ENCODE data around the gene FKBP5.
"Not testable (repeated sequence)": the region's sequence is repeated elsewhere in the genome, so short reads cannot be mapped to it uniquely, and the experiment has no call there.

The FKBP5 gene

DNA sequence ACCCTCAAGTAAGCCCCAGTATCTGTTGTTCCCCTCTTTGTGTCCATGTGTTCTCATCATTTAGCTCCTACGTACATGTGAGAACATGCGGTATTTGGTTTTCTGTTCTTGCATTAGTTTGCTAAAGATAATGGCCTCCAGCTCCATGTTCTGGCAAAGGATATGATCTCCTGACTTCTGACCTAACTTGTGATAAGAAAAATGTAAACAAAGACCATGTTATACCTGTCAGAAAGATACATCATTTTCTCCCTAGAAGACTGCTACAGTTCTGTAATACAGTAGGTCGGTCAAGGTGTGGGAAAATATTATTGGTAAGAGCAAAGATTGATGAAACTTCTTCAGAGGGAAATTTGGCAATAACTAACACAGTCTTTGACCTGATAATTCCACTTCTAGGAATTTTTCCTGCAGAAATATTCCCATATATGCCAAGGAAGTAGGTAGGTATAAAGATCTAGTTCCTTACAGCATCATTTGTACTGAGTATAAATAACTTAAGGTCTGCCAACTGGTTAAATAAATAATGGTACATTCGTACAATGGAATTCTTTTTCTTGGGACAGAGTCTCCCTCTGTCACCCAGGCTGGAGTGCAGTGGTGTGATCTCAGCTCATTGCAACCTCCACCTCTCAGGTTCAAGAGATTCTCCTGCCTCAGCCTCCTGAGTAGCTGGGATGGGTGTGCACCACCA is 19.1 kb upstream of the FKBP5 start:
- in situ Hi-C loops (cut with HindIII; ENCODE audit: low pct_ligation_motif_present, low pct_unique_long_range_greater_than_20kb, low sequenced_read_pairs), result no loop called here
- no peak for DNase-seq

DNA sequence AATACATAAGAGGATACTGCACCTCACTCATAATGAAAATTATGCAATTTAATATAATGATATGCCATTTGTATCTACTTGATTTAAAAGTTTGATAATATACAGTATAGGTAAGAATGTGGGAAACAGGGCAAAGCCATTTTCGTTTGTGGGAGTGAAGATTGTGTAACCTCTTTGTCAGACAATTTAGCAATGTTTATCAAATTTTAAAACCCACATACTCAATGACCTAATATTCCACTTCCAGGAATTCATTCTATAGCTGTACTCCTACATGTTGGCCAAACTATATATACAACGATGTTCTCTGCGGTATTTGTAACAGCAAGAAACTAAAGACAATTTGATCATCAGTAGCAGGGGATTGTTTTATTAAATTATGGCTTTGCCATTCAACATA is 17.8 kb upstream of the FKBP5 start:
- in situ Hi-C loops (cut with HindIII; ENCODE audit: low pct_ligation_motif_present, low pct_unique_long_range_greater_than_20kb, low sequenced_read_pairs), result no loop called here
- DNase-seq, result no peak

DNA sequence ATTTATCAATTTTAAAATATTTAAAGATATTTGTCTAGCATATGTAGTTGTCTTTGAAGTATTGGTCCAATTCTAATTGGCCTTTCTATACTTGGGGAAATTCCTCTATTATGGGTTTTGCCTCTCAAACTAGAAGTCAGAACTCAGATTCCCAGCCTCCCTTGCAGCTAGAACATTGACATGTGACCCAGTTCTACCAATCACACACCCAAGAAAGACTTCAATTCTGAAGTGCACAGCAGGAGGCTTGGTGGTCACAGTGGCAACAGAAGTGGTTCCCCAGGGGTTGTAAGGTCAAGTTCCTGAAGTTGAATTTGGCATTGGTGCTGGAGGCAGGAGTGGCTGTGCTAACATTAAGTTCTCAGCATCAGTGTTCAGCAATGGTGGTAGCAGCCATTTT is 14.8 kb upstream of the FKBP5 start:
- in situ Hi-C loops (cut with HindIII; ENCODE audit: low pct_ligation_motif_present, low pct_unique_long_range_greater_than_20kb, low sequenced_read_pairs), result no loop called here
- no peak for DNase-seq

DNA sequence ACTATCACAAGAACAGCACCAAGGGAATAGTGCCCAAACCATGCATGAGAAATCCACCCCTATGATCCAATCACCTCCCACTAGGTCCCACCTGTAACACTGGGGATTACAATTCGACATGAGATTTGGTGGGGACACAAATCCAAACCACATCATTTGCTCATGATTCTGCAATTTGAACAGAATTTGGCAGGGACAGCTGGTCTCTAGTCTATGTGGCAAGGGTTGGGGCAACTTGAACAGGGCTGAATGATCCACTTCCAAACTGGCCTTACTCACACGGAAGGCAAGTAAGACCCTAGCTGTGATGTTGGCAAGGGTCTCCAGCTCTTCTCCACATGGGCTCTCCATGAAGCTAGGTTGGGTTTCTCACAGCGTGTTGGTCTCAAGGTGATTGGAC is 10.1 kb upstream of the FKBP5 start:
- no peak for DNase-seq
- in situ Hi-C loops (cut with HindIII; ENCODE audit: low pct_ligation_motif_present, low pct_unique_long_range_greater_than_20kb, low sequenced_read_pairs), result no loop called here

- DNase-seq; in situ Hi-C loops (cut with HindIII; ENCODE audit: low pct_ligation_motif_present, low pct_unique_long_range_greater_than_20kb, low sequenced_read_pairs): not testable (repeated sequence)
Observed at GRCh38 chr6:35698430-35698829, 9.7 kb upstream of the FKBP5 start.

DNA sequence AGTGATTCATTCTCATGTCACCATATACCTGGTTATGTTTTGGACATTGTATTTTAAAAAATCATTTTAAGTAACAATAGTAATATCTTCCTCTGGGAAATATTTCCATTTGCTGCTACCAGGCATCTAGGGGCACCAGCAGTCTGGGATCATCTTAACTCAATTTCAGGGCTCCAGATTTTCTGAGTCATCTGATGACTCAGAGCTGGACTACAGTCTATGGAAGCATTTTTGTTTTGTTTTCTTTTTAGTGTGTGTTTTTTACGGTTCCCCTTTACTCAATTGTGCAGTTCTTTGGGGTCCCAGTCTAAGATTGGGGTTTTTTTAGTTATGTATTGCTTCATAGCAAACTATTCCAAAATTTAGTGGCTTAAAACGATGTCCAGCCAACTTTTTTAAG is 5.7 kb upstream of the FKBP5 start:
- no peak for DNase-seq
- in situ Hi-C loops (cut with HindIII; ENCODE audit: low pct_ligation_motif_present, low pct_unique_long_range_greater_than_20kb, low sequenced_read_pairs), result no loop called here

GRCh38 chr6:35691027-35691824 is 2.5 kb upstream of the FKBP5 start:
- in situ Hi-C loops (cut with HindIII; ENCODE audit: low pct_ligation_motif_present, low pct_unique_long_range_greater_than_20kb, low sequenced_read_pairs), result no loop called here
- no peak for DNase-seq

DNA sequence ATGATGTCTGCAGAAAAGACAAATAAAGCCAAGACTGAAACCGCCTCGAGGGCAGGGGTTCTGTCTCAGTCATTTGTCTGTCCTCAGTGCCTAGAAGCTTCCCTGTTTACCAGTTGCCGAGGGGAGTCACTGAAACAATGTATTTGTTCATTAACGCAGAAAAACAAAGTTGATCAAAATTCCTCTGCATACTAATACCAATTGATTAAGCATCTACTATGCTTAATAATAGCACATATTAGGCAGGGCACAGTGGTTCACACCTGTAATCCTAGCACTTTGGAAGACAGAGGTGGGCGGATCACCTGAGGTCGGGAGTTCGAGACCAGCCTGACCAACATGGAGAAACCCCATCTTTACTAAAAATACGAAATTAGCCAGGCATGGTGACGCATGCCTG is 1.8 kb upstream of the FKBP5 start:
- no peak for DNase-seq
- in situ Hi-C loops (cut with HindIII; ENCODE audit: low pct_ligation_motif_present, low pct_unique_long_range_greater_than_20kb, low sequenced_read_pairs), result no loop called here

DNA sequence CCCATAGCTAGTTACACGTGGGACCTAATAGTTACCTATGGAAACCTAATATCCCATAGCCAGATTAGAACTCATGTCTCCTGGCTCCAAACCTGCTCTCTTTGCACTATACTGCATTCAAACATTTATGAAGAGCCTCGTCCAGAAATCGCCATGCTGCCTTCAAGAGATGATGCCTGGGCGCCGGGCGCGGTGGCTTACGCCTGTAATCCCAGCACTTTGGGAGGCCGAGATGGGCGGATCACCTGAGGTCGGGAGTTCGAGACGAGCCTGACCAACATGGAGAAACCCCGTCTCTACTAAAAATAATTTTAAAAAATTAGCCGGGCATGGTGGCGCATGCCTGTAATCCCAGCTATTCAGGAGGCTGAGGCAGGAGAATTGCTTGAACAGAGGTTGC is 1.3 kb upstream of the FKBP5 start:
- in situ Hi-C loops (cut with HindIII; ENCODE audit: low pct_ligation_motif_present, low pct_unique_long_range_greater_than_20kb, low sequenced_read_pairs); DNase-seq: not testable (repeated sequence)

GRCh38 chr6:35687658-35688604 is 784 bp downstream of the FKBP5 start:
- in situ Hi-C loops (cut with HindIII; ENCODE audit: low pct_ligation_motif_present, low pct_unique_long_range_greater_than_20kb, low sequenced_read_pairs), result no loop called here
- peak; percentile 52 for DNase-seq

- in situ Hi-C loops (cut with HindIII; ENCODE audit: low pct_ligation_motif_present, low pct_unique_long_range_greater_than_20kb, low sequenced_read_pairs), result no loop called here
- DNase-seq, result peak; percentile 9
Observed at GRCh38 chr6:35686873-35687555, 1.7 kb downstream of the FKBP5 start.

- in situ Hi-C loops (cut with HindIII; ENCODE audit: low pct_ligation_motif_present, low pct_unique_long_range_greater_than_20kb, low sequenced_read_pairs), result no loop called here
- no peak for DNase-seq
Observed at GRCh38 chr6:35686436-35686835, 2.3 kb downstream of the FKBP5 start.

DNA sequence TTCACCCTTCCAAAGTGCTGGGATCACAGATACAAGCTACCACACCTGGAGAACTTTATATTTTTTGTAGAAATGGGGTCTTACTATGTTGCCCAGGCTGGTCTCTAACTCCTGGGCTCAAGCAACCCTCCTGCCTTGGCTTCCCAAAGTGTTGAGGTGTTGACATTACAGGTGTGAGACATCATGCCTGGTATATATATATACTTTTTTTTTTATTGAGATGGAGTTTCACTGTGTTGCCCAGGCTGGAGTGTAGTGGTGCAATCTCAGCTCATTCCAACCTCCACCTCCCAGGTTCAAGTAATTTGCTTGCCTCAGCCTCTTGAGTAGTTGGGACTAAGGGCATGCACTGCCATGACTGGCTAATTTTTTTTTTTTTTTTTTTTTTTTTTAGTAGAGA is 5.4 kb downstream of the FKBP5 start:
- in situ Hi-C loops (cut with HindIII; ENCODE audit: low pct_ligation_motif_present, low pct_unique_long_range_greater_than_20kb, low sequenced_read_pairs), result no loop called here

GRCh38 chr6:35681298-35681697 is 7.4 kb downstream of the FKBP5 start:
- in situ Hi-C loops (cut with HindIII; ENCODE audit: low pct_ligation_motif_present, low pct_unique_long_range_greater_than_20kb, low sequenced_read_pairs), result no loop called here
- DNase-seq, result no peak

More for the DNA sequence above, 5.4 kb downstream of the FKBP5 start:
- no peak for DNase-seq

- no peak for DNase-seq
- in situ Hi-C loops (cut with HindIII; ENCODE audit: low pct_ligation_motif_present, low pct_unique_long_range_greater_than_20kb, low sequenced_read_pairs), result no loop called here
Observed at GRCh38 chr6:35679399-35679798, 9.3 kb downstream of the FKBP5 start.

DNA sequence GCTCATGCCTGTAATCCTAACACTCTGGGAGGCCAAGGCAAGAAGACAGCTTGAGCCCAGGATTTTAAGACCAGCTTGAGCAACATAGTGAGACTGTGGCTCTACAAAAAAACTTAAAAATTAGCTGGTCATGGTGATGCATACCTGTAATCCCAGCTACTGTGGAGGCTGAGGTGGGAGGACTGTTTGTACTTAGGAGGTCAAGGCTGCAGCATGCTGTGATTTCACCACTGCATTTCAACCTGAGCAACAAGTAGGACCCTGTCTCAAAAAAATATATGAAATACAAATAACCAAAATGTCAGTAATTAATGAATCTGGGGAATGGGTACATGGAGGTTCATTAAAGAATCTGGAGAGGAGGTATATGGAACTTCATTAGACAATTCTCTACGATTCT is 9.9 kb downstream of the FKBP5 start:
- in situ Hi-C loops (cut with HindIII; ENCODE audit: low pct_ligation_motif_present, low pct_unique_long_range_greater_than_20kb, low sequenced_read_pairs), result no loop called here
- no peak for DNase-seq

DNA sequence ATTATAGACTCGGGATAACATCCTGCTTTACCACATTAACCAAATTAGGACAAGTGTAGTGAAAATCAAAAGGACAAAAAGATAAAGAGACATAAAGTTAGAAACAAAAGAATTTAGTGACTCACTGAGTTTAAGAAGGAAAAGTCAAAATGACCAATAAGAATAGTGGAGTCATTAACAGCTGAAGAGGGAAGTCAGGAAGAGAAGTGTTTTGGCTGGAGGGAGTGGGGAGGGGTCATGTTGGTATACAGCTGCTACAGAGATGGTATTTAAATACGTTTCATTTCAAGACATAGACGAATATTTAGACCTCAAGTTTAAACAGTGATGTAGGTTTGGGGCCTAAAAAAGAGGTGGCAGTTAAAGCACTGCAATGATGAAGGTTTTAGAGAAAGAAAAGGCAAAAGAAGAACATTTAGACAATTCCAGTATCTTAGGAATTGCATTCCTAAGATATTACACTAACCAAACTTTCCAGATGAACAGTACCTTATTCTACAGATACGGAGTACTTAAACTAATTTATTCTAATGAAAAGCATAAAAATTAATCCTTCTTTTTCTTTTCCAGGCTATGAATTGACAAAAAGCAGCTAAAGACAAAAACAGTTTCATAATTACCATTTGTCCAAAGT is 10.6 kb downstream of the FKBP5 start:
- peak; percentile 11 for DNase-seq
- in situ Hi-C loops (cut with HindIII; ENCODE audit: low pct_ligation_motif_present, low pct_unique_long_range_greater_than_20kb, low sequenced_read_pairs), result no loop called here

GRCh38 chr6:35677456-35677855 is 11.3 kb downstream of the FKBP5 start:
- in situ Hi-C loops (cut with HindIII; ENCODE audit: low pct_ligation_motif_present, low pct_unique_long_range_greater_than_20kb, low sequenced_read_pairs), result no loop called here
- DNase-seq, result no peak
